Eye (tissue), 1 donor: ENCODE data around the gene UGT1A1.
A peak's percentile ranks its signal among the peaks of the same experiment; 100 is the strongest.

Experiments
- DNase-seq: peaks from one replicate; pipeline ENCODE4 v3.0.0-alpha.2; 2015

Gene UGT1A1

GRCh38 chr2:233798335-233799086, 38.4 kb downstream of the UGT1A1 start:
- DNase-seq, result no peak

GRCh38 chr2:233799087-233799665, 39.1 kb downstream of the UGT1A1 start:
- peak; percentile 7 for DNase-seq

GRCh38 chr2:233799716-233800115, 39.6 kb downstream of the UGT1A1 start:
- DNase-seq, result no peak

GRCh38 chr2:233800208-233800607, 40.1 kb downstream of the UGT1A1 start:
- DNase-seq, result no peak

- no peak for DNase-seq
These were observed 41.5 kb downstream of the UGT1A1 start for GRCh38 chr2:233801357-233802131.

- DNase-seq, result no peak
These were observed 42.2 kb downstream of the UGT1A1 start for GRCh38 chr2:233802132-233802815.

GRCh38 chr2:233803292-233803911, 43.3 kb downstream of the UGT1A1 start:
- no peak for DNase-seq

- no peak for DNase-seq
These were observed 43.9 kb downstream of the UGT1A1 start for GRCh38 chr2:233803994-233804393.

GRCh38 chr2:233807215-233807865, 47.3 kb downstream of the UGT1A1 start:
- DNase-seq, result no peak

GRCh38 chr2:233807966-233808935, 48.2 kb downstream of the UGT1A1 start:
- DNase-seq, result no peak

GRCh38 chr2:233810385-233810784, 50.3 kb downstream of the UGT1A1 start:
- DNase-seq, result no peak

GRCh38 chr2:233811087-233811486, 51.0 kb downstream of the UGT1A1 start:
- no peak for DNase-seq

GRCh38 chr2:233811732-233812131, 51.7 kb downstream of the UGT1A1 start:
- no peak for DNase-seq

GRCh38 chr2:233813236-233814055, 53.4 kb downstream of the UGT1A1 start:
- peak; percentile 9 for DNase-seq

- no peak for DNase-seq
These were observed 54.2 kb downstream of the UGT1A1 start for GRCh38 chr2:233814056-233814835.

- no peak for DNase-seq
These were observed 55.8 kb downstream of the UGT1A1 start for GRCh38 chr2:233815861-233816260.

- DNase-seq, result no peak
These were observed 56.3 kb downstream of the UGT1A1 start for GRCh38 chr2:233816334-233816733.

GRCh38 chr2:233816771-233817170, 56.7 kb downstream of the UGT1A1 start:
- DNase-seq, result no peak

GRCh38 chr2:233817361-233817911, 57.4 kb downstream of the UGT1A1 start:
- DNase-seq, result no peak
